Peyer's patch (tissue), 4 donors: Measurements from ENCODE around the gene GALM.

Source experiments
- POLR2A ChIP-seq, 2 donors: fragments of 450-650 bp; IDR thresholded peaks; one replicate each; pipeline ENCODE4 v1.5.1; 2017; ENCODE audit warnings: antibody characterized with exemption in 2 of 2, mild to moderate bottlenecking in 2 of 2, moderate library complexity in 2 of 2
- TF ChIP-seq, protein P1 (sequence below), 6 experiments: fragments of 450-650 bp in 4 of 6; fragments of 200-600 bp in 2 of 6; sonication (generic) in 1 of 6; IDR thresholded peaks; one replicate each; pipeline ENCODE4 v1.5.1; 2017 to 2019; ENCODE audit warnings: antibody characterized with exemption in 6 of 6, mild to moderate bottlenecking in 3 of 6, moderate library complexity in 1 of 6

DNA sequence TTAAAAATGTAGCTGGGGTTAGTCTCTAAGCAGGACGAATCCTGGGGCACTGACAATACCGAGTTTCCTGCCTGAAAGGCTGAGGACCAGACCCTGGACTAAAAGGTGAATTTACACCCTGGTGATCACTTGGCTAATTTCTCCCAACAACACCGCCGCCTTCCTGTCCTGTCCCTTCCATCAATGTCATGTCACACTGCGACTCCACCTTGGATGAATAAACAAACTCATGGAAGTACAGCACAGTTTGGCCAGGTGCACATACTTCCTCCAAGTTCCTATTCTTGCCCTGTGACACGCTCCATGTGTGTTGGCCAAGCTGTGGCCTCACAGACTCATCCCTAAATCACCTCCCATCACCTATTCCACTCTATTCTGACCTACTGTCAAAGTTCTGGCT lies 15.9 kb upstream of the GALM start:
- TF ChIP-seq, protein P1, sequence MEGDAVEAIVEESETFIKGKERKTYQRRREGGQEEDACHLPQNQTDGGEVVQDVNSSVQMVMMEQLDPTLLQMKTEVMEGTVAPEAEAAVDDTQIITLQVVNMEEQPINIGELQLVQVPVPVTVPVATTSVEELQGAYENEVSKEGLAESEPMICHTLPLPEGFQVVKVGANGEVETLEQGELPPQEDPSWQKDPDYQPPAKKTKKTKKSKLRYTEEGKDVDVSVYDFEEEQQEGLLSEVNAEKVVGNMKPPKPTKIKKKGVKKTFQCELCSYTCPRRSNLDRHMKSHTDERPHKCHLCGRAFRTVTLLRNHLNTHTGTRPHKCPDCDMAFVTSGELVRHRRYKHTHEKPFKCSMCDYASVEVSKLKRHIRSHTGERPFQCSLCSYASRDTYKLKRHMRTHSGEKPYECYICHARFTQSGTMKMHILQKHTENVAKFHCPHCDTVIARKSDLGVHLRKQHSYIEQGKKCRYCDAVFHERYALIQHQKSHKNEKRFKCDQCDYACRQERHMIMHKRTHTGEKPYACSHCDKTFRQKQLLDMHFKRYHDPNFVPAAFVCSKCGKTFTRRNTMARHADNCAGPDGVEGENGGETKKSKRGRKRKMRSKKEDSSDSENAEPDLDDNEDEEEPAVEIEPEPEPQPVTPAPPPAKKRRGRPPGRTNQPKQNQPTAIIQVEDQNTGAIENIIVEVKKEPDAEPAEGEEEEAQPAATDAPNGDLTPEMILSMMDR (IDR thresholded peaks at IDR 0.05), result no peak
- TF ChIP-seq POLR2A (IDR thresholded peaks at IDR 0.05), result no peak
